ENCODE measurements around the gene ARHGAP42.

ARHGAP42 gene

DNA sequence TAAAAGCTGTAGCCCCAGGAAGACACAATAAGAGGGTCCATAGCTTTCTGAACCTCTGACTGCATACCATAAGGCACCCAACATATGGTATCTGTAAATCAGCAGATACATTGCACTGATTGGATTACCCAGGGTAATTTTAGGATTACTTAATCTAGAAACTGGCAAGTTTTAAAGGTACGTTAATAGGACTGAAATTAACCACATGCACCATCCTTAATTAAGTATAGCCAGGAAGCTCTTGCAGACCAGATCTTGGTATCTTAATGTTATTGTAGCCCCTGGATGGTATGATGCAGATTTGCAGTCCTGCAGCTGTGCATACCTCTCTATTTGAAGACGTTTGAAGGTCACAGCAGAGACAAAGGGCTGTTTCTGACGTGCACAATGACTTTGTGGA lies 72.8 kb downstream of the ARHGAP42 start:
- DNase-seq (ENCODE audit: low spot score): no peak

DNA sequence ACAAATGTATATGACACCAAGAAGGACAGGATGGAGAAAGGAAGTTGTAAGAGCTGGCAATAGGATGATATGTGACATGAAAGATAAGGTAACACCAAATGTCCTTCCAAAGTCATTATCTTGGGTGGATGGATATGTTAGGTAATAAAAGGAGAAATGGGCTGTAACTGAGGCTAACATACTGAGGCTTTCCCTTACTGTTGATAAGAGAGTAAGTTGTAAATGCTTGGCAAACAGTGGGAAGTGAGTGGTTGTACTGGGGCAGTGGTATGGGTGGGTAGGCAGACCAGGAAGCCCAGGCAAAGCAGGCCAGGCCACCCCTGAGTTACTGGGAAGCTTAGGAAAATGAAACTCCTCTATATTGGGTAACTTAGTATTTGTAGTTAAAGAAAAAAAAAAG lies 73.7 kb downstream of the ARHGAP42 start:
- no peak for DNase-seq (ENCODE audit: low spot score)

DNA sequence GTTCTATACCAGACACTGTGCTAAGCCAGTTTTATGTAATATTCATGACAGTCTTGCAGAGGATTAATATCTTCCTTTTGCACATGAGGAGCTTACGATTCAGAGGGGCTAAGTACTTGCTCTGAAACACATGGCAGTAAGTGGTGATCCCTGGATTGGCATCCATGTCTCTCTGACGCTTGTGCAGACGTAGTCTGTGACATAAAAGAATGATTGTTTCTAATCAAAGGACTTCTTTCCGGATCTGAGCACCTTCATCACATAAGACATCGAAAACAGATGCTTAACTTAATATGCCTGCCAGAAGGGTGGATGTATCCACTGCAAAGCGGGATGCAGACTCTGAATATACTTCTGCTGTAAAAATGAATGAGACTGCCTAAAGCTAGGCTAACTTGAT lies 74.8 kb downstream of the ARHGAP42 start:
- DNase-seq (ENCODE audit: low spot score): no peak

DNA sequence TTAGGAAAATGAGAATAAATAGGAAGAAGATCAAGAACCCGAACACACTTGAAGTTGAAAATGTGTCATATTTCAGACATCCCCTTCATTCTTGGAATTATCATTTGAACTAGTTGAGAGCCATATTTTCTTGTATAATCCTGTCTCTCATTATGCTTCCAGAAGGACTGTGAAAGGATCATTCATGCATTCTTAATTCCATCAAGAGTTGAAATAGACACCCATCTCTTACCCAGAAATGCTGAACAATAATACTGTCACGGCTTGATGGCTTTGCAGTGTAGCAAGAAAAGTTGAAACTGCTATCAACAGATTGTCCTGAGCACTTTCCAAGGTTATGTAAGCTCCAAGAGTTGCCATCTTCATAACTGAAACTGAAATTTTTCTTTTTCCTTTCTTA lies 79.7 kb downstream of the ARHGAP42 start:
- no peak for DNase-seq (ENCODE audit: low spot score)

DNA sequence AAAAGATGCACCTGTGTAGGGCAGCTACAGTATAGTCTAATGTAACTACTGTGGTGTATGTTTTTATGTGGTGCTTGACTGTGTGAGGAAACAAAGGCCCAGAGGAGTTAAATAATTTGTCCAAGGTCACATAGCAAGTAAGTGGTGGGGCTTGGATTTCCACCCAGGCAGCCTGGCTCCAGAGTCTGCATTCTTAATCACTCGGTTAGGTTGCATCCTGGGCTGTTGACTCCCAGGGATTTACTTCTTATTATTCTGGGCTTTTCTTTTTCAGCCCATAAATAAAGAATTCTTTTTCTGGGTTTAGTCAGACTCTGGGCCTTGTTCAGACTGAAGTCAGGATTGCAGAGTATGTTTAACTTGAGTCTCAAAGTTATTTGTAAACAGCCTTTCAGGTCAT lies 82.1 kb downstream of the ARHGAP42 start:
- DNase-seq (ENCODE audit: low spot score): no peak

DNA sequence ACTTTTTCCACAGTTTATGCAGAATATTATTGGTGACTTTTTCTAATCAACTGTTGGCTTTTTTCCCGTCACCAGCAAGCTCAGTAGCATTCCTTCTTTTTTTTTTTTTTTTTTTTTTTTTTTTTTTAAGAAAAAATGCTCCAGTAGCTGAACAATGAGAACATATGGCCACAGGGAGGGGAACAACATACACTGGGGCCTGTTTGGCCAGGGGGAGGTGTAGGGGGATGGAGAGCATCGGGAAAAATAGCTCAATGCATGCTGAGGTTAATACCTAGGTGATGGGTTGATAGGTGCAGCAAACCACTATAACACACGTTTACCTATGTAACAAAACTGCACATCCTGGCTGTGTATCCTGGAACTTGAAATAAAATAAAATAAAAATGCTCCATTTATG lies 82.5 kb downstream of the ARHGAP42 start:
- DNase-seq (ENCODE audit: low spot score): no peak

DNA sequence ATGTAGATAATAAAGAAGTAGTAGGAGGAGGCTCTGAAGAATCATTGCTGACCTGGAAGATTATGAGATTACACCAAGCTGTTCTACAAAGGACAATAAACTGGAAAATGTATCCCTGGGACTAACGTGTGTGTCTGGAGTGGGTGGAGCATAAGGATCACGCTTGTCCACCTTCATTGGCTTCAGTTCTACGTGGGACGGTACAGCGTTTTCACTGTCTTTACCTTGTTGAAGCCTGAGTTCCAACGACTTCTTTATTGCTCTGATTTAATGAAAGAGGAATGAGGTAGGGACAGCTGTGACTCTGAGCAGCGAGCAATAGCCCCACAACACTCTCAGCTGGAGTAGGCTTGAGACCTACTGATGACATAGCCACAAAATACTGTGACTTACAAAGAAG lies 87.0 kb downstream of the ARHGAP42 start:
- DNase-seq (ENCODE audit: low spot score): no peak

DNA sequence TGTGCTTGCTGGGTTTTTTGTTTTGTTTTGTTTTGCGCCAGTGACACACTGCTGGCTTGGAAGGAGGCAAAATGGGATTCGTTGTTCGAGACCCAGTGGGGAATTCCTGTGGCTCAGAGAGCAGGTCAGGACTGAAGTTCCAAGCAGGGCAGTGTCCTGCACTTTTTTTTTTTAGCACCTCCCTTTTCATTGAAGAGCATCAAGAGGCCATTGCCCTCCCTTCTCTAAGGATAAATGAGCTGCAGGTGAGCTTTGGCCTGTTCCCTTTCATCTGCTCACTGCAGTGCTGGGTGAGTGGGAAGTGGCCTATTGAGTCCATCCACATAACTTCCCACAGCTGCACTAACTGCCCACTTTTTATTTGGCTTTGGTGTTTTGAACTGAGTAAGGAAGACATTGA lies 87.8 kb downstream of the ARHGAP42 start:
- no peak for DNase-seq (ENCODE audit: low spot score)

DNA sequence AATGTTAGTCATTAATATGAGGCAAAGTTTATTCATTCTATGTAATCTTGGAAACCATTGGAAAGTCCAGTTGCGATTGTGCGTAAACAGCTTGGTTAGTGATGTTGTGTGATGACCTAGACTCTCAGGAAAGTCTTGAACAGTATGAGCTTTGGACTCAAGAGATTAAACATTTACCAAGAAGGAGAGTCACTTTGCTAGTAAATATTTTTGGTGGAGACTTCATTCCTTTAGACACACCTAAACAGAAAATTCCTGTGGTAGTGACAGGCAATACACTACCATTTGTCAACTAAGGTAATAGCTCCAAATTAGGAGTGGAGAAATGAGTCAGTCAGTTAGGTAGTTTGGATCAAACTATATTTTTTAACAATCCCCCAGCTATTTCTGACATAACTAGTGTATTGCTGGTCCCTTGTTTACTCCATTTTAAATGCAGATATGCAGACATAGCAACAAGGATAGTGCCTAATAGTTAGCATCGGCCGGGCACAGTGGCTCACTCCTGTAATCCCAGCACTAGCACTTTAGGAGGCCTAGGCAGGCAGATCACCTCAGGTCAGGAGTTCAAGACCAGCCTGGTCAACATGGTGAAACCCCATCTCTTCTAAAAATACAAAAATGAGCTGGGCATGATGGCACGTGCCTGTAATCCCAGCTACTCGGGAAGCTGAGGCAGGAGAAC lies 89.3 kb downstream of the ARHGAP42 start:
- no peak for DNase-seq (ENCODE audit: low spot score)

DNA sequence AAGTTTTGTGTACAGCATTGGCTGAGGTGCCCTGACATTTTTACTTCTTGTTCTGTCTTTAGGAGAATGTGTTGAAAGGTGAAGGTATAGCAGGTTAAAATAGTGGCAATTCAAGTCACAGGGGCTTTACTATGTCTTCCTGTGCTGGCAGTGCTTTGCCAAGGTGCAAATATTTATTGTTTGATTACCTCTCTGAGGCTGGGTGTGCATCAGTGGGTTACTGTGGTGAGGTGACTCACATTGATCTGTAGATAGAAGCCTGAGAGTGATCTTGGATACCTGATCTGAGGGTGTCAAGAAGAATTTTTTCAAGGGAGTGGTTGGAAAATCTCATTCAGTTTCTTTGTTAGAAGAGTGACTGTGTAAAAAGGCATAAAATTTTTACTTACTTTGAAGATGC lies 90.0 kb downstream of the ARHGAP42 start:
- DNase-seq (ENCODE audit: low spot score): no peak

DNA sequence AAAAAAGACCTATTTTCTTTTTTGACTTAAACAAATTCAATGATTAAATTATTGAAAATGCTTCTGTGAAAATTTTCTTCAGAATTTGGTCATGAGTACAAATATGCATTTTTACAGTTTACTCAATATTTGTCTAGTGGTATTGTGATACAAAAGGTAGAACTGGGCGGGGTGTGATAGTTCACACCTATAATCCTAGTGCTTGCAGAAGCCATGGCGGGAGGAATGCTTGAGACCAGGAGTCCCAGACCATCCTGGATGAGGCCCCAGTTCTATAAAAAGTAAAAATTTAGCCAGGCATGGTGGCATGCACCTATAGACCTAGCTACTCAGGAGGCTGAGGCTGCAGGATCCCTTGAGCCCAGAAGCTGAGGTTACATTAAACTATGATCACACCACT lies 90.6 kb downstream of the ARHGAP42 start:
- no peak for DNase-seq (ENCODE audit: low spot score)

DNA sequence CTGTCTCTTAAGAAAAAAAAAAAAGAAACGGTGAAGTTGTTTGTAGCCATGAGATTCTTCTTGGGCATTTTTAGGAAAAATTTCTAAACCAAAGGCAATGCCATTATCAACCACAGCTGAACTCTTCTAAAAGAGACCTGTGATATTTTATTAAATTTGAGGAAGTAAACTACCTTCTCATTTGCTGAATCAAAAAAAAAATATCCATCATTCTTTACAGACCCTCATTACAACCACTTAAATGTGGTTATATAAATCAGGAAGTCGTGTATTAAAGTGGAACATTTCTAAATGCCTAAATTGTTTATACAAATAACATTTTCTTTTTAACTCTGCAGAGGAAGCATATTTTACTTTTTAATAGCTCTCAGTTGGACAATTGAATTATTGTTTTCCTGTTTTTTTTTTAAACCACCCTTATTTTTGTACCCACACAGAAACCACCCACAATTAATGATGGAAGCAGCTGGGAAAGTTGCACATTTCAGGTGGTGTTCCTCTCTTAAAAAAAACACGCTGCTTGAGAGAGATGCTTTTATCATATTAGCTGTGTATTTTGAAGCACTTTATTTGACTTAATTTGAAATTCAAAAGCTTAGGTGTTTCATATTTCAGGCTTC lies 91.2 kb downstream of the ARHGAP42 start:
- DNase-seq (ENCODE audit: low spot score): no peak

DNA sequence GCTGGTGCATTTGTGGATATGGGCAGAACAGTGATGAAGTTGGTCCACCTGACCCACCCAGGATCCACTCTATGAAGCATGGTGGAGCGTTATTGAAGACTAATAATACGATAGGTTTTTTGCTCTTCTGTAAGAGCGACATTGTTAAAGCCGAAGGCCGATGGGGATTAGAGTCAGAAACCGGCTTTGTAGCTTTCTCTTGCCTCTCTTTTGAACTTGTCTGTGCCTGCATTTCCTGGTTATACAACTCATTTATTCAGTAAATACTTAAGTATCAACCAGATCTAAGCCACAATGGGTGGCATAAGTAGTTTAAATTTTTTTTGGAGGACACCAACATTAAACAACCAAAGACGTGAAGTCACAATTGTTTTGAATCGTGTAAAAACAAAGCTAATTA lies 93.4 kb downstream of the ARHGAP42 start:
- no peak for DNase-seq (ENCODE audit: low spot score)

DNA sequence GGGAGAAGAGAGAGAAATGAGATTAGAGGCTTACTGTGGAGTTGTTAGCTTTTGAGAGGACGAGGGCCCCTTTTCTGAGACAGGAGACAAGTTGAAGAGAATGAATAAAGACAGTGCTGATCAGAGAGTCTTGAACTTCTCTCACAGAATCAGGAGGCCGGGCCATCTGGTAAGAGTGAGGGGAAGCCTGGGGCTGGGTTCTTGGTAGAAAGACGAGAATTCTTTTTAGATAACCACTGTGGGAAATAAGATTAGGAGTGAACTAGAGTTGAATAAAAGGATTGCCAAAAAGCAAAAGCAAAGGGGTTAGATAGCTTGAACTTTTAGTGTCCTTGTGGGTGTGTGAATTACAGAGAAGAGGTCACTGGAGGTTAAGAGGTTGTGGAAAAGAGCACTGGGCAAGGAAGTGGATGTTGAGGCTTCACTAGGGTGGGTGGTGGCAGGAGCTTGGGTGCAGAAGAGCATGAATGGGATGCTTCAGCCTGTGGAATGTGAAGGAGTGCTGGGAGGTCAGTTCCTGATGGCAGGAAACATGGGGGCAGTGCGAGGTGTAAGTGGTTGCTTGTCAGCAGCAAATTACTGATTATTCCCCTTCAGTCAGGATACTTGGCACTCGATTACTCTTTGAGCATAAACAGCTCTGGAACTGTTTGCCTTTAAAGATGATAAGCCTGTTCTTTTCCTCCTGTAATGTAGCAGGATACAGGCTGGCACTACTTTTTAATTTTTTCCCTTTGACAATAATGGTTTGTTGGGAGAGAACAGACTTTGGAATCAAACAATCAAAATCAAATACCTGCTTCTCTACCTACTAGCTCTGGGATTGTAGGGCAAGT lies 98.3 kb downstream of the ARHGAP42 start:
- DNase-seq (ENCODE audit: low spot score): no peak

DNA sequence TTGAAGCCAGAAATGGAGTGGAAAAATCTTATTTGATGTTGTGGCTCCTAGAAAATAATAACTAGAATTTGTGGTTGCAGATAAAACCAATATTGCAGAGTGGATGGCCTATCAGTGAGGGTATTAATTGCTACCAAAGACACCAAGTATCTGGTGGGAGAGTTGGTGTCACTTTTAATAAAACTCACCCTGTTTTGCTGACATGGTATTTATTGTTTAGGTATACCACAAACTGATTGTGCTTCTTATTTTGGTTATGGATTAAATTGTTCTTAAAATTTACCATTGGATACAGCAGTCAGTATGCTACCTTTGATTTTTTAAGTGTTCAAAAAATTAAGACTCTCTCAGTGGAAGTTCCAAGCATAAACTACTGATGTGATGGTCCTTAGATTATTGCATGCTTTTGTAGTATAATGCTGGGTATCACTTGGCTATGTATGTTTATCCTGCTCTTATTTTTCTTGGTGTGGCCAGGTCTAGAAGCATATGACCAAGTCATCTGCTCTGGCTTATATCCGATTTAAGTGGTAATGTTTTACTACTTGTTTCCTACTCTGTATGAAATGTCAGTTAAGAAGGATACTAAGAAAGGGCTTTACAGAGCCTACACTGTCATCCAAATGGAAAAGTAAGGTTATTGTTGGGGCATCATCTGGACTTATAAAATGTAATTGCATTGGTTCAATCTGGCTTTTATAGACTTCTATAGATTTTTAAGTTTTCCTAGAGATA lies 101.6 kb downstream of the ARHGAP42 start:
- DNase-seq (ENCODE audit: low spot score): no peak

DNA sequence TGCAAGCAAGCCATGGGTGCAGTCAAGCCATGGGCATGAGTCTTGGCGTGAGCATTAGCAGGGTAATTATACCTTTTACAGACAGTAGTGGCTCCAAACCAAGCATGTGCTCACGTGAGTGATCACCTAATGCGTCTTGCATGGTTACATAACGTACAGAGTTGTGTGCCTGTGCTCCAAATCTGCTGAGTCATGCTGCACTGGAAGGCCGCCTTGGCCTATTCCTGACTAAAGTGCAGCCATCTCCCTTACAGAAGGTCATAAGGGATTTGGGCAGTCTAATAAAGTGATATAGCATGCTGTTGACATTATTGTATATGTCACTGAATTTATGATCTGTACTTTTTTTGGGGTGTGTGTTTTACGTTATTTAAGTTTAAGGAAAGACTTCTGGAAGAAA lies 102.4 kb downstream of the ARHGAP42 start:
- no peak for DNase-seq (ENCODE audit: low spot score)

DNA sequence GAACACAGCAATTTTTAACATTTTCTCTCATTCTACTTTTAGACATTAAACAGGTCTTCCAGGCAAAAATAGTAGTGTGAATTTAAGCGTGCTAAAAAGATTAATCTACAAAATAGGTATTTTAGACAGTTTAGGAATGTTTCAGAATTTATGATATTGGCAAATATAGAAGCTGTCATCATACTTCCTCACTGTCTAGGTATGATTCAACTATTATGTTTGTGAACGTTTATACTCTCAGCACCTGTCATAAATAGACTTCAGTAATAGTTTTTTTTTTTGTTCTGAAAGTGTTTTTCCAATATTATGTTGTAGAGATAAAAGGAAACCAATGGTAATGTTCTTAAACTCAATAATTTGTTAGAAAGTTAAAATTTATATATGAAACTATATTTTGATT lies 103.0 kb downstream of the ARHGAP42 start:
- DNase-seq (ENCODE audit: low spot score): no peak

DNA sequence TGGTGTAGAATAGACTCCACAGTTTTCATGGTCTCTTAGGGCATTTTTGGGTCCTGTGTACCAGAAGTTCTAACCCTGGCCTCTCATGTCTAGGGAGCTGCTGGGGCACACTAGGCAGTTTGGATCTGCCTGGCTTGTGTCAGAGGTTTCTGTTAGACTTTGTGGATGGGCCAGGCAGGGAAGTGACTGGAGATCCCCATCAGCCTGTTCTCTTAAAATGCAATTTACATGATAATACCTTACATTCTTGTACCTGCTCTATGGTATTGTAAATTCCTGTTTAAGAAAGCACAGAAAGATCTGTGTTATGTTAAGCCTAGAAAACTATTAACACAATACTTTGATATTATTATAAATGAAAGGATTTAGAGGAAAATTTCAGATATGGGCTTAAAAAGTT lies 104.0 kb downstream of the ARHGAP42 start:
- DNase-seq (ENCODE audit: low spot score): no peak

DNA sequence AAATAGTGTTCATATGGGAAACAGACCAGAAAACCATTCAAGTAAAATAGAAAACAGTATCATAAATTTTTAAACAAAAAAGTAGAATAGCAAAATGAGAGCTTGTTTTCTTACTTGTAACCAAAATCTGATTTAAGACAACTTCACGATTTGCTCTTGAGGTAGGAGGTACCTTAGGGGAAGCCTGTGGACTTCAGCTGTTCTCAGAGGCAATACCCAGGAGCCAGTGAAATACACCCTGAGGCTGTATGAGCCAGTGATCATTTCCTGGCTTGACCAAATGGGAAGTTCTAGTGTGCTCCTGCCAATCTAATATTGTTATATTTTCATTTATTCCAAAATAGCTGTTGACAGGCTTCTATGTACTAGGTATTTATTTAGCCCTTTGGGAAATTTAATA lies 104.8 kb downstream of the ARHGAP42 start:
- DNase-seq (ENCODE audit: low spot score): no peak

DNA sequence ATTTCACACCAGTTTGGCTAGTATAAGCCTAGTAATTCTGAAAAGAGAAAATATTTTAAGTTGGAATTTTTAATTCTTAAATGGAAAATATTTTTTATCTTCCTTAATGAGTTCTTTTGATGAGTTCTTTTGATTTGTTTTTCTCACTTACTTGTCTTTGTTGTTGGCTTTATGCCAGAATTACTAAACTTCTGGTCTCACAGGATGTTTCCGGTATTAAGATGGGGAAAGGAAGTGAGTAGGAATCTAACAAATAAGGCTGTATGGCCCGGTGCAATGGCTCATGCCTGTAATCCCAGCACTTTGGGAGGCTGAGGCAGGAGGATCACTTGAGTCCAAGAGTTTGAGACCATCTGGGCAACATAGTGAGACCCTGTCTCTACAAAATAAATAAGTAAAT lies 106.4 kb downstream of the ARHGAP42 start:
- no peak for DNase-seq (ENCODE audit: low spot score)

DNA sequence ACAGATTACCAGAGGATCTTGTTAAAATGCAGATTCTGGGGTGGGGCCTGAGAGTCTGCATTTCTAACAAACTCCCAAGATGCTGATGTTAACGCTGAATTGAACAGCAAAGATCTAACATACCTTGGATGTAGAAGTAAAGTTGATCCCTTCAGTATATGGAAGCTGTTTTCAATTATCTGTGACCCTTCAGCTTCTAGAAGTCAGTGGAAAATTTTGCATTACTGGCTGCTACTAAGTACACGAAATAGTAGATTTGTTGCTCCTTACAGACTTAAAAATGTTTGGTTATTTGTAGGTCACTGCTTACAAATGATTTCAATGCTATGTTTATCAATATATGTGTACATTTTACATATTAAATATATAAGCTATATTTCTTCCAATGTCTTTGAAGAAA lies 107.4 kb downstream of the ARHGAP42 start:
- DNase-seq (ENCODE audit: low spot score): no peak

DNA sequence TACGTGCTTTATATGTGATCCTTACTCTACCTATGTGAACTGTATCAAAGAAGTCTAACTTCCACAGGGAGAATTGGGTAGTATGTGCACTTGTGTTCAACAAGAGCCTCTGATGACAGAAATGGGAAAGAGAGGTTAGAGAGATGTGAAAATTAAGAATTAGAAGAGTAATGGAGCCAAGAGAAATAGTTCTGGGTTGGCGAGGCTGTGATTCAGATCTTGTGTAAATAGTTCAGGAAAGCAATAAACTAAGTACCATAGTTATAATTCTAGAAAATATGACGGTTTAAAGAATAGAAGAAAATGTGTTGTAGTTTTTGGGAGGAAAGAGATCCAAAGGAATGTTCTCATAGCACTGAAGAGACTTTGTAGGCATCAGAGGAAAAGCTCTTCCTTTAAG lies 112.4 kb downstream of the ARHGAP42 start:
- DNase-seq (ENCODE audit: low spot score): no peak

DNA sequence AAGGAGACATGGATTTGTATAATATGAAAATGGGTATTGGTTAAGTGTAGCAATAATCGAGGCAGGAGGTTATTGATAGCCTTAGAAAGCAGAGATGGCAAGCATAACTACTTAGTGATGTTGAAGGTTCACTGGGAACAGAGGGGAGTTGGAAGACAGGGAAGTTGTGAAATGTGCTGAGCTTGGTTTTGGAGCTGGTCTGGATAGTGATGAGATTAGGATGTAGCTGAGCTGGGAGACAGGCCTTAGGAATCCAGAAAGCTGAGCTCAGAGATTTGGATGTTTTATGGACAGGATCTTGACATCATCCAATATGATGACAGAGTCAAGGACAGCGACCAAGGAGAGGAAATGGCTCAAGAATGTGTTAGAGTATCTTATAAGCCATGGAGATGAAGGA lies 113.1 kb downstream of the ARHGAP42 start:
- DNase-seq (ENCODE audit: low spot score): no peak
